ENCODE results near the gene KRTAP10-11. TPM values are rescaled to one million over a fixed set of nuclear protein-coding genes. Genes with fewer than 3 reads are reported as not detected.
"Not testable (repeated sequence)": the region's sequence is repeated elsewhere in the genome, so short reads cannot be mapped to it uniquely, and the experiment has no call there.

The KRTAP10-11 gene
- total and polyA plus RNA-seq, 8 donors = not detected

- DNase-seq = no peak
- Histone ChIP-seq H3K4me1 (no peaks in the 10 kb centered on the region), H3K4me3 (no peak overlapping the region), H3K27ac (no peak overlapping the region), H3K36me3 (no peaks in the 10 kb centered on the region), H3K27me3 (peaks cover 0 to 27% (median 22%) of the 10 kb centered on the region in 3 donors), H3K9me3 (no peaks in the 10 kb centered on the region)
- WGBS, 5 donors = 75 to 79% (median 78%) methylated on average over 14 to 15 of the region's 15 CpGs
- intact Hi-C loops (cut with DNase I; ENCODE audit: low total_unique reads) = no loop called here
- TF ChIP-seq EP300 (IDR thresholded peaks at IDR 0.05) (no peak), POLR2A (IDR thresholded peaks at IDR 0.05) (no peak), CTCF (IDR thresholded peaks at IDR 0.05) (no peak), POLR2AphosphoS5 (IDR thresholded peaks at IDR 0.05) (no peak)
These were observed 36.5 kb downstream of the KRTAP10-11 start for GRCh38 chr21:44682580-44683151.

GRCh38 chr21:44684077-44684476, 37.9 kb downstream of the KRTAP10-11 start:
- intact Hi-C loops (cut with DNase I; ENCODE audit: low total_unique reads) = no loop called here
- Histone ChIP-seq H3K27me3 (peaks cover 0 to 41% (median 32%) of the 10 kb centered on the region in 3 donors), H3K27ac (no peak overlapping the region), H3K4me3 (no peak overlapping the region), H3K36me3 (no peaks in the 10 kb centered on the region), H3K9me3 (no peaks in the 10 kb centered on the region), H3K4me1 (no peaks in the 10 kb centered on the region)
- no peak for DNase-seq
- 70 to 81% (median 75%) methylated on average over 7 of the region's 7 CpGs for WGBS, 5 donors
- no peak for TF ChIP-seq POLR2A (IDR thresholded peaks at IDR 0.05)
- no peak for TF ChIP-seq EP300 (IDR thresholded peaks at IDR 0.05)
- no peak for TF ChIP-seq CTCF (IDR thresholded peaks at IDR 0.05)
- TF ChIP-seq POLR2AphosphoS5 (IDR thresholded peaks at IDR 0.05) = no peak

GRCh38 chr21:44684483-44684882, 38.3 kb downstream of the KRTAP10-11 start:
- Histone ChIP-seq H3K27me3 (peaks cover 0 to 41% (median 32%) of the 10 kb centered on the region in 3 donors), H3K4me3 (no peak overlapping the region), H3K27ac (no peak overlapping the region), H3K9me3 (no peaks in the 10 kb centered on the region), H3K4me1 (no peaks in the 10 kb centered on the region), H3K36me3 (no peaks in the 10 kb centered on the region)
- intact Hi-C loops (cut with DNase I; ENCODE audit: low total_unique reads) = no loop called here
- 60 to 73% (median 69%) methylated on average over 6 of the region's 6 CpGs for WGBS, 5 donors
- DNase-seq = no peak
- no peak for TF ChIP-seq POLR2A (IDR thresholded peaks at IDR 0.05)
- no peak for TF ChIP-seq CTCF (IDR thresholded peaks at IDR 0.05)
- TF ChIP-seq POLR2AphosphoS5 (IDR thresholded peaks at IDR 0.05) = no peak
- TF ChIP-seq EP300 (IDR thresholded peaks at IDR 0.05) = no peak

- intact Hi-C loops (cut with DNase I; ENCODE audit: low total_unique reads); DNase-seq; H3K4me3 ChIP-seq; H3K4me1 ChIP-seq; H3K27ac ChIP-seq; H3K36me3 ChIP-seq; H3K9me3 ChIP-seq: not testable (repeated sequence)
- peaks cover 0 to 41% (median 32%) of the 10 kb centered on the region in 3 donors for H3K27me3 ChIP-seq
- 72 to 88% (median 75%) methylated on average over 6 of the region's 6 CpGs for WGBS, 5 donors
These were observed 38.8 kb downstream of the KRTAP10-11 start for GRCh38 chr21:44685050-44685449.

GRCh38 chr21:44686000-44686781, 40.0 kb downstream of the KRTAP10-11 start:
- no peaks in the 10 kb centered on the region for H3K9me3 ChIP-seq
- intact Hi-C loops (cut with DNase I; ENCODE audit: low total_unique reads) = no loop called here
- H3K27me3 ChIP-seq = peaks cover 0 to 41% (median 32%) of the 10 kb centered on the region in 3 donors
- no peak overlapping the region for H3K4me3 ChIP-seq
- no peaks in the 10 kb centered on the region for H3K36me3 ChIP-seq
- TF ChIP-seq CTCF (IDR thresholded peaks at IDR 0.05) (no peak), POLR2A (IDR thresholded peaks at IDR 0.05) (no peak), EP300 (IDR thresholded peaks at IDR 0.05) (no peak), POLR2AphosphoS5 (IDR thresholded peaks at IDR 0.05) (no peak)
- WGBS, 5 donors = 18 to 33% (median 29%) methylated on average over 6 to 14 of the region's 14 CpGs
- no peak for DNase-seq
- no peak overlapping the region for H3K27ac ChIP-seq
- no peaks in the 10 kb centered on the region for H3K4me1 ChIP-seq
